Chondrocyte (in vitro differentiated cells): ENCODE measurements around the gene ZNF488. TPM values are rescaled to one million over a fixed set of nuclear protein-coding genes. Genes with fewer than 3 reads are reported as not detected.
A peak's percentile ranks its signal among the peaks of the same experiment; 100 is the strongest.

Experiments
- DNase-seq: peaks from one replicate; pipeline ENCODE4 v3.0.0; 2021; ENCODE audit warnings: mixed read lengths, low spot score
- H3K27ac Mint-ChIP-seq: one replicate; pipeline ENCODE4 v1.8.0; 2021; ENCODE audit warnings: mild to moderate bottlenecking, moderate library complexity, mixed read lengths; ENCODE audit not compliant: unreplicated experiment
- H3K27me3 Mint-ChIP-seq: 2 replicates; pipeline ENCODE4 v1.8.0; 2021; ENCODE audit warnings: low read depth, mixed read lengths
- H3K36me3 Mint-ChIP-seq: 2 replicates; pipeline ENCODE4 v1.8.0; 2021; ENCODE audit warnings: low read depth, mixed read lengths
- H3K4me1 Mint-ChIP-seq: 2 replicates; pipeline ENCODE4 v1.8.0; 2021; ENCODE audit warnings: low read depth, mild to moderate bottlenecking, mixed read lengths
- H3K4me3 Mint-ChIP-seq: one replicate; pipeline ENCODE4 v1.8.0; 2021; ENCODE audit warnings: mild to moderate bottlenecking, moderate library complexity, mixed read lengths; ENCODE audit not compliant: unreplicated experiment
- H3K9me3 Mint-ChIP-seq: 2 replicates; pipeline ENCODE4 v1.8.0; 2021; ENCODE audit warnings: low read depth, mixed read lengths
- CTCF ChIP-seq: fragments of 200-600 bp; sonication (generic); IDR thresholded peaks from 2 replicates; pipeline ENCODE4 v1.5.0; 2021; ENCODE audit warnings: antibody characterized with exemption, mild to moderate bottlenecking, moderate library complexity
- total RNA-seq: library from RNA; stranded (reverse); gene quantifications from 3 replicates; pipeline ENCODE4 v1.2.1, GENCODE V29; 2021

ZNF488 gene
- total RNA-seq, 1 donor from 2014 or later, result 0.17 TPM

- Mint-ChIP-seq H3K9me3 (no peaks in the 10 kb centered on the region), H3K27me3 (peaks cover 15% of the 10 kb centered on the region), H3K4me3 (no peak overlapping the region), H3K36me3 (no peaks in the 10 kb centered on the region), H3K4me1 (no peaks in the 10 kb centered on the region), H3K27ac (no peak overlapping the region)
- peak; percentile 74 for DNase-seq
- no peak for TF ChIP-seq CTCF
Observed at GRCh38 chr10:47317251-47317650, 66.8 kb downstream of the ZNF488 start.

GRCh38 chr10:47316131-47316530 lies 68.0 kb downstream of the ZNF488 start:
- TF ChIP-seq CTCF, result no peak
- no peaks in the 10 kb centered on the region for H3K9me3 Mint-ChIP-seq
- peak; percentile 47 for DNase-seq
- H3K4me1 Mint-ChIP-seq, result peaks cover 6% of the 10 kb centered on the region
- no peak overlapping the region for H3K4me3 Mint-ChIP-seq
- H3K27ac Mint-ChIP-seq, result no peak overlapping the region
- H3K36me3 Mint-ChIP-seq, result no peaks in the 10 kb centered on the region
- H3K27me3 Mint-ChIP-seq, result peaks cover 5% of the 10 kb centered on the region

Other genes starting within 250 kb of the ZNF488 start
- 0.31 to 3.2 TPM (median 0.67 TPM) in 3 replicates for gene GDF10, start 84.1 kb downstream of the ZNF488 start, total RNA-seq
- not detected in 3 replicates for gene GDF2, start 61.8 kb downstream of the ZNF488 start, total RNA-seq
- not detected in 3 replicates for gene RBP3, start 35.9 kb downstream of the ZNF488 start, total RNA-seq
- 0.27 to 0.77 TPM in 2 of 3 replicates, not detected in the other for gene ANXA8, start 99.8 kb upstream of the ZNF488 start, total RNA-seq
- gene FAM25G, start 107.4 kb upstream of the ZNF488 start, total RNA-seq, result not detected in 3 replicates
- 4.8 to 9.3 TPM (median 5.4 TPM) in 3 replicates for gene AGAP9, start 139.3 kb upstream of the ZNF488 start, total RNA-seq